ENCODE results near the gene TMBIM1.
A peak's percentile ranks its signal among the peaks of the same experiment; 100 is the strongest.
"Not testable (repeated sequence)": the region's sequence is repeated elsewhere in the genome, so short reads cannot be mapped to it uniquely, and the experiment has no call there.

The TMBIM1 gene

DNA sequence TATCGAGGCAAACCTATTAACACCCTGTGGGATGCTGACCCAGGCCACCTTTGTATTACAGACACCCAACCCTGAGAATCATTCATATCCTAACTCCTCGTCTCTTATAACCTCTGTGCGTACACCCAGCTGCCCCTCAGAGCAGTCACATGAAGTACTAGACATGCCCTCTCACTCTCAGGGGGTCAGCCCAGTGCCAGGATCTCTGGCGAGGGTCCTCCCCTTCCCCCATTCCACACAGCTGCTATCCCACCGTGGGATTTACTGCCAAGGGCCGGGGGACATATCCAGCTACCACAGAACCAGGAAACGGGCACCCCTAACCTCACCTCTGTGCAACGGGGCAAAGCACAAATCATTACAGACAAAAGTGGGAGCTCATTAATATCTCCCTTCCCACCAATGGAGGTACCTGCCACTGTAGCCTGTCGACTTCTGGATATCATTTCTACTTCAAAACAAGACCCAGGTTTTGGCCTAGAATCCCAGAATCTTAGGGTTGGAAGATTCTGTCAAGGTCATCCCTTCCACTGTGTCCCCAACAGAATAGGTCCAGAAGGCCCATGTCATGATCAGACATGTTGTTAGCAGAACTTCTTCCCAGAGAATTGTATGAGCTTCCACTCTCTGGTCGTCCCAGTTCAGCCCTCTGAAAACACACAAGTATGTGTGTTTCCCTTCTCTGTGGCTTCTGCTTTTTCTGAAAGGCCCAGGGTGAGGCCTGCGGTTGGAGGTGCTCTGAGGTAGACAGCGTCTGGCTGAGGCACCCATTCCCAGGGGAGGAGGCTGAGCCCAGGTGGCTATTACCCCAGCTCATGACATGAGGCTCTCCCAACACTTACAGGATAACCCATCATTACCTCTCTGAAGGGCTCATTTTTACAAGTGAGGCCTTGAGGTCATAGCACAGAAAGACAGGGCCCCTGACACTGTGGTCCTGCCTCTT lies 1.7 kb downstream of the TMBIM1 start:
- peak; percentile 34 for DNase-seq

DNA sequence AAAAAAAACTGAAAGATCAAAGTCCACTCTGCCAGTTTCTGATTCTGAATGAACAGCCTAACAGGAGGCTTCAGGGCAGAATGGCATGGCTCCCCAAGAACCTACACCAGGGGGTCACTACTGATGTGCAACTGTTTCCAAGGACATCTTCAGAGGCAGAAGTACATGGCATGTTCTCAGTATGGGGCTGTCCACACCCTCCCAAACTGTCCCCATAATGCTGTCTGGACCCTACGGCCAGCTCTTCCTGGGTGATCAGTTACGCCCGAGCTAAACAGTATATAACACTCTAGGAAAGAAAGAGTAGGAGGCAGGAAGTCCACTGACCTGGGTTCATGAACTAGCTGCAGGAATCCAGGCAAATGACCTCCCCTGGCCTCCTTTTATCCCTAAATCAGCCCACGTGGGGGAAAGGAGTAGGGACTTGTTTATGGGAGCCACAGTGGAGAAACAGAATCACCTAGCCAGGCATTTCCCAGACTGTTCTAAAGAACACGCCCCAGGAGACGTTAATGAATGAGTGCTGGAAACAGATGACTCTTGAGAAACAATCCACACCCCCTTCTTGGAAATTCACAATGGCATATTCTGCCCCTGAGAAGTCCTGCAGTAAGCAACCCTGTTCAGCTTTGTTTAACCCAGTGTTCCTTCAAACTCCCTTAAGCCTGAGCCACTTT lies 2.5 kb downstream of the TMBIM1 start:
- no peak for DNase-seq

DNA sequence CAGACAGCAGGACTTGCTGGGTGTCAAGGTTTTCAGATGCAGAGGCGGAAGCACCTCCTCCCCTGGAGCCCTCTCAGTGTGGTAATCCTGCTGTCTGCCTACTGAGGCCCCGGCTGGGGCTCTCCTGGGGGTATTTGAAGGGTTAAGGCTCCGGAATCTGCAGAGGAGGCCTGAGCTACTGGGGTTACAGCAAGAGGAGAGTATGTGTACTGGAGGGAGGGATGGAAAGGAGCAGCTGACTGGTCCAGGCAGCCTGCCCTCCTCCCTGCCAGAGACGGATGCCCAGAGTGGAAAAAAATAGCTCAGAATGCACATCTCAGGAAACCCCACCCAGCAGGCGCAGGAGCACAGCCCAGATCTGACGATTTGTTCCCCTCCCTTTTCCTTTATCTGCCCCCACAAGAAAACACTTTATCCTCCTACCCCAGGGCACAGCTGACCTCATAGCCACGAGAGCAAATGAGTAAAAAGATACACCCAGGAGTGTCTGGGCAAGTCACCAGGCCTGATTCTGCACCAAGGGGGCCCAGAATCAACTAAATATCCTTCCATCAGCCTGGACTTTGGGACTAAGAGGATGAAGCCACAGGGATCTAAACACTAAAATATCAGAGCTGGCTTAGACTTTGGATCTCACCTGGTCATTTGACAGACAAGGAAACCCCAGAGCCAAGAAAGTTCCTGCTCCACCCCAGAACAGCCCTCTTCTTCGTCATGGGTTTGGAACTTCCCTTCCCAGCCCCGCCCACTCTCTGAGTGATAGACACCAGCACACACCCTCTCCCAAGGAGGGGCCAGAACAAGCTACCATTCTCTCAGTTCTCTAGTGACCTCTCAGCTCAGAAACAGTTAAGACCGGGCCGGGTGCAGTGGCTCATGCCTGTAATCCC lies 5.5 kb downstream of the TMBIM1 start:
- no peak for DNase-seq

DNA sequence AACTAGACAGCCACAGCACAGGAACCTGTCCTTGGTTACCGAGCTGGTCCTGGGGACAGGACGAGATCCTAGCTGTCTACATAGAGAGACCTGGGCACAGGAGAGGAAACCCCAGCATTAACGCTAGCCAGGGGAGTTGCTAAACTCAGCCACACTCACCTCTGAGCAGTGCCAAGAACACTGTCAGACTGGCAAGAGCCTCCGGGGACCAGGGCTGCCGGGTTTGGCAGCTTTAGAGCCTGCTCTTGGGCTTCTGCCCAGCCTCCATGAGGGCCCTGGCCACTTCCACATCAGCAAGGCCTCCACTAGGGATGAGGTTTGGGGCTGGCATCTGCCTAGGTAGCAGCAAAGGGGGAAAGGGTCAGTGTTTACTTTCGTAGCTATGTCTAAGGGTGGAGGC lies 6.7 kb downstream of the TMBIM1 start:
- no peak for DNase-seq

DNA sequence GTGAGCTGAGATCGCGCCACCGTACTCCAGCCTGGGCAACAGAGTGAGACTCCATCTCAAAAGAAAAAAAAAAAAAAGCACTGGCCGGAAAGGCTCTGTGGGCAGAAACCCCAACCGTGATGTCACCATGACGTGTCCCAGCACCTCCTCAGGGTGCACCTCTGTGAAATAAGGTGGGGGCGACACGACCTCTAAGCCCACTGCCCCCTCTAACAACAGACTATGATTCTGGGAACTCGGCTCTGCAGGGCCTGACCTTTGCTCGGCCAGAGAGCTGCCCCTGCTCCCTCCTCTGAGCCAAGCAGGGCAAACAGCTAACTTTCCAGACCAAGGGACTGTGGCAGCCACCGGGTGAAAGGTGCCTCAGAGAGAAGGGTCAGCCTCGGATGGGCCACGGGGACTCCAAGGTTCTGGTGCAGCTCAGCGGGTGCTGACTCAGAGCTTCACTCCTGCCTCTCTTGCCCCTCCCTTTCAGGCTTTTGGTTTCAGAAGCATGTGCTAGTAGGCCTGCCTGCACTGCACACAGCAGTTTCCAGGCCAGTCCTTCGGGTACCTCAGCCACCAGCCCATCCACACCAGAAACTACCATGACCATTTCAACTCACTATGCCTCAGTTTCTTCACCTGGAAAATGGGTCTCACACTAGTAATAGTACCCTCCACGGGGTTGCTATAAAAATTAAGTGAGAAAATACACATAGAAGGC lies 8.0 kb downstream of the TMBIM1 start:
- no peak for DNase-seq

DNA sequence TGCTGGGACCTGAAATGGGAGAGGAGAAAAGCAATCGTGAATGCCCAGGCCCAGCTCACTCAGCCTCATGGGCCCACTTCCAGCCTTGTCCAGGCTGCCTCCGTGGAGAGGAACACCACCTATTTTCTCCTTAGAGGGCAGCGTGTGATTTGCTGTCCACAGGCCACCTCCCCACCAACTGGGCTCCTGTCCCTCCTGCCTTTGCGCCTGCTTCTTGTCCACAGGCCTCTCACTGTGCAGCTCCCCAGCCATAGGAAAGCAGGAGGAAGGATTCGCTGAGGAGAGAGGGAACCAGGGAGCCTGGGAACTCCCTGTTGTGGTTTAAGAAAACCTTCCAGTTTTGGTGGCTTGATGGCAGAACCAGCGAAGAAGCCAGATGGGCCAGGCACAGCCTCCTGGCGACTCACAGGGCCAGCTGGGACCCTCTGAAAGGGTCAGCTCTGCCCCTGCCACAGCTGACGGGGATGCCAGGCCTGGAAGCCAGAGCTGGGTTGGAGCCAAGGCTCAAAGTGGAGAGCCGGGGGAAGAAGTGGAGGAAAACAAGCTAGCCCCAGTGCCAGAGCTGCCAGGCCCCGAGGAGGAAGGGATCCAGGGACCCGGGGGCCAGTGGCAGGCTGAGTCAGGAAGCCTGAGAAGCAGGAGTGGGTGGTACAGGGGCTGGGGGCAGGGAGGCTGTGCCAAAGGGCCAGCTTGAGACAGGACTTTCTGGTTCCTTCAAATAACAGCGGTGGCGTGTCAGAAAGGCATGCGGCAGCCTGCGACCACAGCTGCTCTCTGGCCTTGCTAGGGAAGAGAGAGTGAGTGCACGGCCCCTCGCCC lies 9.9 kb downstream of the TMBIM1 start:
- DNase-seq = no peak

DNA sequence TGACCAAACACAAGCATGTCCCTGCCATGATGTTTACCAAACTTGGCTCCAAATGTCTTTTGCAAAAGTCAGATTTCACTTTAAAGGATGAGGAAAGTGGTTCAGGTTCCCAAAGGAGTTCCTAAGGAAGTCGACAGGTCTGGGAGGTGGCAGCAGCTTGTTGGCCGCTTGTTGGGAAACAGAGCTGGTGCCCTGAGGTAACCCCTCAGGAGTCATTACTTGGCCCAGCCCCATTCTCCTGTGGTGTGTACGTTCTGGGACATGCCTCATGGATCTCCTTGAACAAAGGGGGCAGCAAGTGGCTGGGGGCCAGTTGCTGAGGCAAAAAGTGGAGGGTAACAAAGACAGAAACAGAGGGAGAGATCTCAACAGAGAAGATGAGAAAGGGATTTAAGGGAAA lies 10.9 kb downstream of the TMBIM1 start:
- no peak for DNase-seq

DNA sequence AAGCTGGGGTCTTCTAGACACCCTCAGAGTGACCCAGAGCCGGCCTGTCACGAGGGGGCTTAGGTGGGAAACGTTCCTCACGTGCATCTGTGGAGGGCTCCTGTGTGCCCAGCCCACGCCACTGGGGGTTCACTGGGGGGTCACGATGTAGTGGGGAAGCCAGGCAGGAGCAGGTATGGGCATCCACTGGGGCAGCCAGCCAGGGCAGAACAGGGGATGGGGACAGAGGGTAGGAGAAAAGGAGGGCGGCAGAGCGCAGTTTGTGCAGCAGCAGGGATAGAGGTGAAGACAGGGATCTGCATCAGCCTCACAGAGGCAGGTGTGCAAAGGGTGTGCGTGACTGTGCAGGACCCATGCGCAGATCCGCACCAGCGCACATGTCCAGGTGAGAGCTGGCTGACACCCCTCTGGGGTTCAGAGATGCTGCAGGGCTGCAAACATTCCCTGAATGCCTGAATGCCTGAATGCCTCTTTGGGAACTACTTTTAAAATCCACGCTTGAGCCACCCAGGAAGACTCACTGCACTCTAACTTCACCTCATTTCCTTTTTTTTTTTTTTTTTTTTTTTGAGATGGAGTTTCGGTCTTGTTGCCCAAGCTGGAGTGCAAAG lies 11.9 kb downstream of the TMBIM1 start:
- no peak for DNase-seq

DNA sequence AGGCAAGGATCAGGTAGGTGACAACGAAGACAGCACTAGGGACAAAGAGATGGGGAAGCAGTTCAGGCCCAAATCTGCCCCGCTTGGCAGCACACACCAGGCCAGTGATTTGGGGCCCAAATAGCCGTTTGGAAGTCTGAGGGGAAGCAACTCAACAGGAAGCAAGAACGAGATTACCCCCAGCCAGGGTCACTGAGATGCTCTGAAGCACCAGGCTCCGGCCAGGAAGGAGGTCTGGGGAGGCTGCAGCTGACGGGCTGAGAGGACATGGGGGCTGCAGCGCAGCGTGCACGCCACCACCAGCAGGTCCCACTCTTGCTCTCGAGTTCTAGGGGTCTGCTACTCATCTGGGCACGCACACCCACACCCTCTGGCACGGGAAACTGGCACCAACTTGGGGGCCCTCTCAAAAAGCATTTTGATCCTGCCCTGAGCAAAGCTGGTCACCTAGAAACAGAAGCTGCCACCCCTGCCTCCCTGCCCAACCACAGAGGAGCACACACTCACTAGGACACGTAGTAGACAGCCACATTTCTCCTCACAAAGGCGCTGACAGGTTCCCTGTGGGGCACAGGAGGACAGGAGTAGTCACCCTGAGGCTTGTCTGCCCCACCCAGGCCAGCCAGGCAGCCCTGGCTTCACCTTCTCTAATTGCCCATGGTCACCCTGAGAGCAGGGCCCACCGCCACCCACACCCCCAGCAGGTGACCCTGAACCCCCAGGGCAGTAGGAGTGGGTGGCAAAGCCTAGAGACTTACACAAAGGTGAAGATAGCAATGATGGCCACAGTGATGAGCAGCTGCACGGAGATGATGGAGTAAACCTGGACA lies 13.6 kb downstream of the TMBIM1 start:
- DNase-seq = no peak

DNA sequence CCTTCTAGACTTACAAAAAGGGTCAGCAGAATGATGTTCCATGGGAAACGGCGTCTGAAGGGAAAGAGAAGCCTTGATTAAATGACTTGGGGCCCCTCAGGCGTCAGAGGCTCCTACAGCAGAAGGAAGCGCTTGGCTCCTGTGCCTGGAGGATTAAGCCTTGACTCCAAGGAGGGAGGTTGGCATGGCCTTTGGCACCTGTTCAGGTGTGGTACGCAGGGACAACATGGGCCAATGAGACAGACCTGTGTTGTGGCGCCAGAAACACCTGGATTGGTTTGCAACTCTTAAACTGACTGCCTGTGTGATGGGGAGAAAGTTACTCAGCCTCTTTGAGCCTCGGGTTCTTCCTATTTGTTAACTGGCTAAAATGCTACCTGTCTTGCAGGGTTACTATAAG lies 14.4 kb downstream of the TMBIM1 start:
- DNase-seq = no peak

DNA sequence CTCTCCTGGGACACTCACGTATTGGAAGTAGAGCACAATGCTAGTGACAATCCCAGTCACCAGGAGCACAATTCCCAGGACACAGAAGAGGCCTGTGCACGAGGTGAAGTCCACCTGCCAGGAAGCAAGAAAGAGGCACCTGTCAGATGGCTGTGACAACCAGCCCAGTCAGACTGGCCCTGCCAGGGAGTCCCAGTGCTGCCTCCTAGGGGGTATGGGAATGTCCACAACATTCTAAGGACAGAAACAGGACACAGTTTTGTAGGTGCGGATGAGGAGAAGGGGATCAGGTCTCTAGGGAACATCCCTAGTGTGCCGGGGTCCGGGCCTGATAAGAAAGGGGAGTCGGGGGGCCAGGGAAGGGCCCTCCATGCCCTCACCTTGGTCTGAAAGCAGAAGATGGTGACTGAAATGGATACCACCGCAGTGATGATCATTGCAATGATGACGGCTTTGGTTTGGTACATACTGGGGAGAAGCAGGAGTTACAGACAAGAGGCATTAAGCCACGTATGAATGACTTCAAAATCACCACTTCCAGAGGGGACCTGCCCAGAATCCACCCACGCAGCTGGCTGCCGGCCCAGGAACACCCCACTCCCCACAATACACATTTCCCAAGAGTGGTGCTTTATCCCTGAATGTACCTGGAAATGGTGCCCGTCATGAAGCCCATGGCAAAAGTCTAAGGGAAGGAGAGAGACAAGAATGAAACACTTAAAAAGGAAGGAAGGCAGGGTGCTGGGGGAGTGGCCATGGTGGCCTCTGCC lies 15.1 kb downstream of the TMBIM1 start:
- DNase-seq = no peak

DNA sequence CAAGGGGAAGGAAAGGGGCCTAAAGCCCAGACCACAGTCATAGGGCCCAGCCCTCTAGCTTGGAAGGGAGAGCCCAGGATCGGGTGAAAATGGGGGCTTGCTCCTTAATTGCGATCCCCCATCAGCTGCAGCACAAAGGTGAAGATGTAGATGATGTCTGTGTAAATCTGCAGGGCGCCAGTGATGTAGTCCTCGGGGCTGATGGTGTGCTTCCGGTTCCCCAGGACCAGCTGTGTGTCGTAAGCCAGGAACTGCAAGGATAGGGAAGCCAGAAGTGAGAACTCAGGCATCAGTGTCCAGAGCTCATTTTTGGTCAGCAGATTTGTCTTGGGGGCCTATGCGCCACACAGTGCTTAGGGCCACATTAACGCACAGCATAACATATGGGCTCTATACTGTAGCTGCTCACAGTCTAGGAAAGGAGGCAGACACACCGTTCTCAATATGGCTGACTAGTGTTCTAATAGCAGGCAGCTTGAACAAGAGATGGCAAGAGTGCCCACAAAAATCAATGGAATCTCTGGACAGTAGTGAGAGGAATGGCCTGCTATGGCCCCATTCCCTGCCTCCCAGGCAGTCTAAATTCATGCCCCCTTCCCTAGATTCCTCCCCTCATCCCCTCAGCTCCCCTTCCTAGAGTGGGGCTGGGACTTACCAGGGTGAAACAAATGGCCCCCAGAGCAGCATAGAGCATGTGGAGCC lies 16.8 kb downstream of the TMBIM1 start:
- no peak for DNase-seq

DNA sequence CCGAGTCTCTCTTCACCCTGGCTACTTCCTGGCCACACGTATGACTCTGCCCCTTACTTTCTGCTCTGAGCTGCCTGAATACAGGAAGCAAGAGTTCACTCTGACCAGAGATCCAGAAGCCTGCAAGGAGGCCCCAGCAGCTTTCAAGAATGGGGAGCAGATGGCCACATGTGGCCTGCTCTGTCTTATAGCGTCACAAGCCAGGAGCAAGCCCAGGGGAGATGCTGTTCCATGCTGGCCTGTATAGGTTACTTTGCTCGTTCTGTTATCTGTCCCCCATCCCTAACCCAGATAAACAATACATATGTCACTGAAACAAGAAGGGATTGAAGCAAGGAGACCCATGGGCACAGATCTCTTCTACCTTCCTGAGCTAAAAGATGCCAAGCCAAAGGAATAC lies 17.7 kb downstream of the TMBIM1 start:
- DNase-seq = no peak

DNA sequence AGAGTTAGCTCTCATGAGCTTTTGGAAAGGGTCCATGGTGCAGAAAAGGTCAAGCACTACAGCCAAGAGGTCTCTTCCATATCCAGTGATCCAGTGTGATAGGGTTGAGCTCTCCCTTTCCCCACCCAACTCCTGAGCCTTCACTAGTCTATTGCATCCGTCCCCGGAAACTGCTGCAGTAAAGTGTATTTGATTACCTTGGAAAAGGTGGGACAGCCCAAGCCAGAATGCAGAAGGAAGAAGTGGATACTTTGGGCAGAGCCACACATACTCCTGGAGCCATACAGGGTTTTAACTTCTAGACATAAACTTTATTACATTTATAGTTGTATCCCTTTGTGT lies 18.4 kb downstream of the TMBIM1 start:
- no peak for DNase-seq

DNA sequence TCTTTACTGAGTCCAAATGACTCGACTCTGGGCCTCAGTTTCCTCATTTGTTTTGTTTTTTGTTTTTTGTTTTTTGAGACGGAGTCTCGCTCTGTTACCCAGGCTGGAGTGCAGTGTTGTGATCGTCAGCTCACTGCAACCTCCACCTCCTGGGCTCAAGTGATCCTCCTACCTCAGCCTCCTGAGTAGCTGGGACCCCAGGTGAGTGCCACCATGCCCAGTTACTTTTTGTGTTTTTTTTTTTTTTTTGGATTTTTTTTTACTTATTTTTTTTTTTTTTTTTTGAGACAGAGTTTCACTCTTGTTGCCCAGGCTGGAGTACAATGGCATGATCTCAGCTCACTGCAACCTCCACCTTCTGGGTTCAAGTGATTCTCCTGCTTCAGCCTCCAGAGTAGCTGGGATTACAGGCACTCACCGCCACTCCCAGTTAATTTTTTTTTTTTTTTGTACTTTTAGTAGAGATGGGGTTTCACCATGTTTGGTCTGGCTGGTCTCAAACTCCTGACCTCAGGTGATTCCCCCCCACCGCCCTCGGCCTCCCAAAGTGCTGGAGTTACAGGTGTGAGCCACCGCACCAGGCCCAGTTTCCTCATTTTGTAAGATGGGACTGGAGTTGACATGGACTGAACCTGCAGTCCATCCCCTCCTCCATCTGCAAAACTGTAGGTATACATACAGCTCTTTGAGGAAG lies 18.9 kb downstream of the TMBIM1 start:
- DNase-seq = not testable (repeated sequence)

DNA sequence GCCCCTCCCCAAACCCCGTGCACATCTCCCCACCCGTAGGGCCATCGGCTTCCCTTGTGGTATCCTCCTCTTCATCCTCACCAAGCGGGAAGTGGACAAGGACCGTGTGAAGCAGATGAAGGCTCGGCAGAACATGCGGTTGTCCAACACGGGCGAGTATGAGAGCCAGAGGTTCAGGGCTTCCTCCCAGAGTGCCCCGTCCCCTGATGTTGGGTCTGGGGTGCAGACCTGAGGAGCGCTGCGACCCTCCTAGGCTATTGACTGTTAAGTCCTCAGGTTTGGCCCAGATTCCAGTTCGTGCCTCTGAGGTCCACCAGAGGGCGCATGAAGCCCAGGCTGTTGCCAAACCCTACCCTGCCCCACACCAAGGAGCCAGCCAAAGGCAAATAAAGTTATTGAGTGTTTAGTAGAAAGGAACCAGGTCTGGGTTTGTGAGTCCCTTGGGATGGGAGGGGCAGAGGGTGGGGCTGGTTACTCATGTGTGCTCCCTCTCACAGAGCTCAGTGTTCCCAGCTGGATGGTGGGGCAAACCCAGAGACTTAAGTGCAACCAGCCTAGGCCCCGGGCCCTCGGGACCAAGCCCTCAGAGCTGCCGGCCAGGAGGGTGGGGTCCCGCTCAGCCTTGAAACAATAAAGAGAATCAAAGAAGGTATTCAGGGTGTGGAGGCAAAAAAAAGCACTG lies 19.6 kb downstream of the TMBIM1 start:
- peak; percentile 33 for DNase-seq

DNA sequence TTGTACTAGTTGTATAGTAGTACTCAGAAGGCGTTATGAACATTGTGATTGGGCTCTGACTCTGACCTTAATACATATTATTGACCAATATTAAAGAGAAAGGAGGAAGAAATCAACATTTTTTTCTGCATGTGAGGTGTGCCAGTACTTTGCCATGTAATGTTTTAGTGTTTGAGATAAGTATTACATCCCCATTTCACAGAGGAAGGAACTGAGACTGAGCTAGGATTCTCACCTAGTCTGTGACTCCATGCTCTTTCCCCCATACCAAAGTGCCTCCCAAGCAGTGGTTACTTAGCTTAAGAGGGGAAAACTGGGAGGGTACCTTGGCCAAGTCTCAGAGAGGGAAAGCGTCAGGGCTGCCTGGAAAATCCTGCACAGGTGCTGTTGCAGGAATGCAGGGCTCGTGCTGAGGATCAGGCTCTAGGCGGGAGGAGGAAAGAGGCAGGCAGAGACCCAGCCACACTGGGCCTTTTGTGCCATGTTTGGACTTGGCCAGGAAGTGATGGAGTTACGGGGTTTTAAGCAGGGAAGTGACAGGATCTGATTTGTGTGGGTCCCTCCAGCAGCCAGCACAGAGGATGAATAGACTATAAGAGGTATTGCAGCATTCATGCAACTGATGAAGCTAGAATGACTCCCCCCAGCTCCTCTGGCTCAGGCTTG lies 20.3 kb downstream of the TMBIM1 start:
- no peak for DNase-seq

Data from NCI-H2107 (cell line).